Measurements from ENCODE around the gene EVL.

The EVL gene

GRCh38 chr14:100034468-100034867 lies 30.8 kb upstream of the EVL start:
- H3K4me2 ChIP-seq (ENCODE audit: low read depth, low read length, poor library complexity, severe bottlenecking), result no peak overlapping the region
- no peak overlapping the region for H2AFZ ChIP-seq (ENCODE audit: low read length)
- H3K36me3 ChIP-seq (ENCODE audit: insufficient read depth, low read length), result no peaks in the 10 kb centered on the region
- peaks cover 90% of the 10 kb centered on the region for H3K79me2 ChIP-seq (ENCODE audit: insufficient read depth, low read length)
- no peaks in the 10 kb centered on the region for H3K9me3 ChIP-seq (ENCODE audit: insufficient read depth, low read depth, low read length)
- no peaks in the 10 kb centered on the region for H3K27me3 ChIP-seq (ENCODE audit: insufficient read depth, low read length, poor library complexity, severe bottlenecking)
- peaks cover 11% of the 10 kb centered on the region for H4K20me1 ChIP-seq (ENCODE audit: insufficient read depth, low read length, poor library complexity, severe bottlenecking)
- H3F3A ChIP-seq (ENCODE audit: low read depth), result no peaks in the 10 kb centered on the region
- H3K9me2 ChIP-seq (replicated peaks; ENCODE audit: low read depth, low read length), result no peaks in the 10 kb centered on the region
- peaks cover 26% of the 10 kb centered on the region for H3K4me1 ChIP-seq (ENCODE audit: insufficient read depth, low read length, poor library complexity, severe bottlenecking)
- no peak overlapping the region for H3K9ac ChIP-seq (ENCODE audit: low read depth, low read length, poor library complexity, severe bottlenecking)
- no peak overlapping the region for H3K4me3 ChIP-seq (ENCODE audit: low read length, poor library complexity, severe bottlenecking)
- TF ChIP-seq CTCF (conservative IDR thresholded peaks at IDR 0.05; ENCODE audit: low read length) (no peak), EZH2phosphoT487 (IDR thresholded peaks at IDR 0.05; ENCODE audit: borderline replicate concordance) (no peak)

GRCh38 chr14:100034961-100035500 lies 30.2 kb upstream of the EVL start:
- Histone ChIP-seq H3K9ac (ENCODE audit: low read depth, low read length, poor library complexity, severe bottlenecking) (no peak overlapping the region), H3K4me1 (ENCODE audit: insufficient read depth, low read length, poor library complexity, severe bottlenecking) (peaks cover 29% of the 10 kb centered on the region), H3K4me3 (ENCODE audit: low read length, poor library complexity, severe bottlenecking) (no peak overlapping the region), H3K27me3 (ENCODE audit: insufficient read depth, low read length, poor library complexity, severe bottlenecking) (no peaks in the 10 kb centered on the region), H4K20me1 (ENCODE audit: insufficient read depth, low read length, poor library complexity, severe bottlenecking) (peaks cover 11% of the 10 kb centered on the region), H3K79me2 (ENCODE audit: insufficient read depth, low read length) (peaks cover 90% of the 10 kb centered on the region), H3K9me3 (ENCODE audit: insufficient read depth, low read depth, low read length) (no peaks in the 10 kb centered on the region), H3K4me2 (ENCODE audit: low read depth, low read length, poor library complexity, severe bottlenecking) (no peak overlapping the region), H3K36me3 (ENCODE audit: insufficient read depth, low read length) (no peaks in the 10 kb centered on the region), H3F3A (ENCODE audit: low read depth) (no peaks in the 10 kb centered on the region), H2AFZ (ENCODE audit: low read length) (no peak overlapping the region), H3K9me2 (replicated peaks; ENCODE audit: low read depth, low read length) (no peaks in the 10 kb centered on the region)
- TF ChIP-seq EZH2phosphoT487 (IDR thresholded peaks at IDR 0.05; ENCODE audit: borderline replicate concordance) (no peak), CTCF (conservative IDR thresholded peaks at IDR 0.05; ENCODE audit: low read length) (no peak)

GRCh38 chr14:100035700-100036099 lies 29.5 kb upstream of the EVL start:
- Histone ChIP-seq H3K9me3 (ENCODE audit: insufficient read depth, low read depth, low read length) (no peaks in the 10 kb centered on the region), H3K4me1 (ENCODE audit: insufficient read depth, low read length, poor library complexity, severe bottlenecking) (peaks cover 35% of the 10 kb centered on the region), H3K9me2 (replicated peaks; ENCODE audit: low read depth, low read length) (no peaks in the 10 kb centered on the region), H3K36me3 (ENCODE audit: insufficient read depth, low read length) (no peaks in the 10 kb centered on the region), H3K4me3 (ENCODE audit: low read length, poor library complexity, severe bottlenecking) (no peak overlapping the region), H2AFZ (ENCODE audit: low read length) (no peak overlapping the region), H3F3A (ENCODE audit: low read depth) (no peaks in the 10 kb centered on the region), H3K27me3 (ENCODE audit: insufficient read depth, low read length, poor library complexity, severe bottlenecking) (no peaks in the 10 kb centered on the region), H3K9ac (ENCODE audit: low read depth, low read length, poor library complexity, severe bottlenecking) (no peak overlapping the region), H3K79me2 (ENCODE audit: insufficient read depth, low read length) (peaks cover 90% of the 10 kb centered on the region), H4K20me1 (ENCODE audit: insufficient read depth, low read length, poor library complexity, severe bottlenecking) (peaks cover 11% of the 10 kb centered on the region), H3K4me2 (ENCODE audit: low read depth, low read length, poor library complexity, severe bottlenecking) (no peak overlapping the region)
- TF ChIP-seq CTCF (conservative IDR thresholded peaks at IDR 0.05; ENCODE audit: low read length), result peak; percentile 49
- no peak for TF ChIP-seq EZH2phosphoT487 (IDR thresholded peaks at IDR 0.05; ENCODE audit: borderline replicate concordance)

Data from Loucy (cell line).